WERI-Rb-1 (cell line): ENCODE measurements around the gene MRPL4.

Source experiments
- DNase-seq: peaks from one replicate; pipeline ENCODE4 v3.0.0-alpha.2; 2020
- H3K27ac ChIP-seq: fragments of 250-450 bp; sonication (Bioruptor Pico); 2 replicates; pipeline ENCODE4 v1.5.1; 2020; ENCODE audit warnings: mild to moderate bottlenecking, moderate library complexity
- H3K27me3 ChIP-seq: fragments of 250-450 bp; sonication (Bioruptor Pico); 2 replicates; pipeline ENCODE4 v1.5.1; 2021; ENCODE audit warnings: mild to moderate bottlenecking, low read depth, moderate library complexity; ENCODE audit not compliant: insufficient read depth, severe bottlenecking
- H3K36me3 ChIP-seq: fragments of 250-450 bp; sonication (Bioruptor Pico); 2 replicates; pipeline ENCODE4 v1.5.1; 2020; ENCODE audit warnings: mild to moderate bottlenecking, moderate library complexity
- H3K4me3 ChIP-seq: 2 replicates; pipeline ENCODE4 v1.5.1; 2011; ENCODE audit warnings: low read depth, mild to moderate bottlenecking, control low read depth, low read length
- H3K9me3 ChIP-seq: fragments of 250-450 bp; sonication (Bioruptor Pico); 2 replicates; pipeline ENCODE4 v1.5.1; 2021; ENCODE audit warnings: mild to moderate bottlenecking, moderate library complexity; ENCODE audit not compliant: severe bottlenecking
- CTCF ChIP-seq: IDR thresholded peaks from 2 replicates; pipeline ENCODE4 v1.5.1; 2011; ENCODE audit warnings: low read depth, mild to moderate bottlenecking, control low read depth, inconsistent platforms, low read length

Gene MRPL4

GRCh38 chr19:10209315-10209714 lies 42.7 kb upstream of the MRPL4 start:
- no peaks in the 10 kb centered on the region for H3K27me3 ChIP-seq
- H3K27ac ChIP-seq = no peak overlapping the region
- H3K4me3 ChIP-seq = no peak overlapping the region
- no peaks in the 10 kb centered on the region for H3K36me3 ChIP-seq
- H3K9me3 ChIP-seq = no peaks in the 10 kb centered on the region
- no peak for DNase-seq
- TF ChIP-seq CTCF = no peak

- Histone ChIP-seq H3K27ac (no peak overlapping the region), H3K36me3 (no peaks in the 10 kb centered on the region), H3K9me3 (no peaks in the 10 kb centered on the region), H3K4me3 (no peak overlapping the region), H3K27me3 (no peaks in the 10 kb centered on the region)
- no peak for TF ChIP-seq CTCF
- no peak for DNase-seq
Measured at GRCh38 chr19:10211061-10211460, 41.0 kb upstream of the MRPL4 start.

GRCh38 chr19:10211691-10212090 lies 40.3 kb upstream of the MRPL4 start:
- no peak for TF ChIP-seq CTCF
- Histone ChIP-seq H3K27ac (no peak overlapping the region), H3K9me3 (no peaks in the 10 kb centered on the region), H3K4me3 (no peak overlapping the region), H3K27me3 (no peaks in the 10 kb centered on the region), H3K36me3 (no peaks in the 10 kb centered on the region)
- DNase-seq = no peak

- no peaks in the 10 kb centered on the region for H3K36me3 ChIP-seq
- H3K9me3 ChIP-seq = no peaks in the 10 kb centered on the region
- no peak overlapping the region for H3K4me3 ChIP-seq
- no peaks in the 10 kb centered on the region for H3K27me3 ChIP-seq
- no peak for DNase-seq
- TF ChIP-seq CTCF = no peak
- no peak overlapping the region for H3K27ac ChIP-seq
Measured at GRCh38 chr19:10214784-10215183, 37.2 kb upstream of the MRPL4 start.

- no peaks in the 10 kb centered on the region for H3K36me3 ChIP-seq
- H3K4me3 ChIP-seq = no peak overlapping the region
- H3K27me3 ChIP-seq = no peaks in the 10 kb centered on the region
- peak; percentile 57 for TF ChIP-seq CTCF
- H3K27ac ChIP-seq = no peak overlapping the region
- H3K9me3 ChIP-seq = no peaks in the 10 kb centered on the region
- peak; percentile 24 for DNase-seq
Measured at GRCh38 chr19:10217085-10217484, 34.9 kb upstream of the MRPL4 start.

DNA sequence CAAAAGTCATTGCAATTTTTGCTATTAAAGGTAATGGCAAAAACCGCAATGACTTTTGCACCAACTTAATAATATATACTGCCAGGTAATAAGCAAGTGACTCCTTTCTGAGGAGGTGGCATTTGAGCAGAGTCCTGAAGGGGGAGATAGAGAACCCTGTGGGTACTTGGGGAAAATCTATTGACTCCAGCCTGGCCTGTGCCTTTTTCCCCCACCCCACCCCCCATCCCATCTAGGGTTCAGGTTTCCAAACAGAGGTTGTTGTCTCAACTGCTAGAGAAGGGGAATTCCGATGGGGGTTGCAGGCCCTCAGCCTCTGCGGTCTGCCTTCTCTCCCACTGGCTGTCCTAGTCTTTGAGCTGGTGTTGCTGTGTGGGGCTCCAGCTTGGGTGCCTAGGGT lies 32.3 kb upstream of the MRPL4 start:
- TF ChIP-seq CTCF = 0 out of 2 replicates have a peak, but pooled peaks have one; percentile 21
- Histone ChIP-seq H3K27ac (no peak overlapping the region), H3K36me3 (no peaks in the 10 kb centered on the region), H3K27me3 (no peaks in the 10 kb centered on the region), H3K9me3 (no peaks in the 10 kb centered on the region), H3K4me3 (no peak overlapping the region)
- no peak for DNase-seq
